Measurements from ENCODE around the gene FAM53A.
A peak's percentile ranks its signal among the peaks of the same experiment; 100 is the strongest.

FAM53A gene

DNA sequence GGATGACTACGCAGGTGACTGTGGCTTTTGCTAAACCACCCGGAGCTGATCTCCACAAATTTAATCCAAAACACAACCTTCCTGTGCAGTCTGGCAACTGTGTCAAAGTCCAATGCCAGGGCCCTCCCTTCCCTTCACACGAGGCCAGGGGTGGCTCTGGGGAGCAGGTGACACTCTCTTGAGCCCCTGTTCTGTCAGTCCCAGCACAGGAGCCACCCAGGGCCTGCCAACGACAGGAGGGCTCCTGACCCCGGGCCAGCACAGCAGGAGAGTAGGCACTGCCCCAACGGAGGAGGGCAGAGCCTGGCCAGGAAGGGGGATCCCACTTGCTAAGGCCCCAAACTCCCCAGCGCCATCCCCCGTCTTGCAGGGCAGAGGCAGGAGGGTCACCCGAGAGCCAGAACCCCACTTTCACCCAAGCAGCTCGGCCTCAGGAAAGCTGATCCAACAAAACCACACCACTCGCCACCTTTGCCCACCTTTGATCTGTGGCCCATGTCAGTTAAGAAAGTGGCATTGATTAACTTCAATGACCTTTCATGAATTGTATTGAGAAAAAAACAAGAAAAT lies 44.7 kb downstream of the FAM53A start:
- TF ChIP-seq, protein P1, sequence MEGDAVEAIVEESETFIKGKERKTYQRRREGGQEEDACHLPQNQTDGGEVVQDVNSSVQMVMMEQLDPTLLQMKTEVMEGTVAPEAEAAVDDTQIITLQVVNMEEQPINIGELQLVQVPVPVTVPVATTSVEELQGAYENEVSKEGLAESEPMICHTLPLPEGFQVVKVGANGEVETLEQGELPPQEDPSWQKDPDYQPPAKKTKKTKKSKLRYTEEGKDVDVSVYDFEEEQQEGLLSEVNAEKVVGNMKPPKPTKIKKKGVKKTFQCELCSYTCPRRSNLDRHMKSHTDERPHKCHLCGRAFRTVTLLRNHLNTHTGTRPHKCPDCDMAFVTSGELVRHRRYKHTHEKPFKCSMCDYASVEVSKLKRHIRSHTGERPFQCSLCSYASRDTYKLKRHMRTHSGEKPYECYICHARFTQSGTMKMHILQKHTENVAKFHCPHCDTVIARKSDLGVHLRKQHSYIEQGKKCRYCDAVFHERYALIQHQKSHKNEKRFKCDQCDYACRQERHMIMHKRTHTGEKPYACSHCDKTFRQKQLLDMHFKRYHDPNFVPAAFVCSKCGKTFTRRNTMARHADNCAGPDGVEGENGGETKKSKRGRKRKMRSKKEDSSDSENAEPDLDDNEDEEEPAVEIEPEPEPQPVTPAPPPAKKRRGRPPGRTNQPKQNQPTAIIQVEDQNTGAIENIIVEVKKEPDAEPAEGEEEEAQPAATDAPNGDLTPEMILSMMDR (IDR thresholded peaks at IDR 0.05; ENCODE audit: poor library complexity, severe bottlenecking) = no peak
- no peaks in the 10 kb centered on the region for H3K4me1 ChIP-seq (ENCODE audit: insufficient read depth, poor library complexity, severe bottlenecking)
- H3K36me3 ChIP-seq (ENCODE audit: low read depth) = no peaks in the 10 kb centered on the region
- H3K4me3 ChIP-seq (ENCODE audit: severe bottlenecking) = no peak overlapping the region
- H3K9me3 ChIP-seq (ENCODE audit: severe bottlenecking) = no peaks in the 10 kb centered on the region
- no peak for ATAC-seq (ENCODE audit: low read depth)
- no peaks in the 10 kb centered on the region for H3K27me3 ChIP-seq (ENCODE audit: insufficient read depth, poor library complexity, severe bottlenecking)
- H3K27ac ChIP-seq (ENCODE audit: poor library complexity, severe bottlenecking) = no peak overlapping the region
- DNase-seq (ENCODE audit: low spot score) = peak; percentile 63

DNA sequence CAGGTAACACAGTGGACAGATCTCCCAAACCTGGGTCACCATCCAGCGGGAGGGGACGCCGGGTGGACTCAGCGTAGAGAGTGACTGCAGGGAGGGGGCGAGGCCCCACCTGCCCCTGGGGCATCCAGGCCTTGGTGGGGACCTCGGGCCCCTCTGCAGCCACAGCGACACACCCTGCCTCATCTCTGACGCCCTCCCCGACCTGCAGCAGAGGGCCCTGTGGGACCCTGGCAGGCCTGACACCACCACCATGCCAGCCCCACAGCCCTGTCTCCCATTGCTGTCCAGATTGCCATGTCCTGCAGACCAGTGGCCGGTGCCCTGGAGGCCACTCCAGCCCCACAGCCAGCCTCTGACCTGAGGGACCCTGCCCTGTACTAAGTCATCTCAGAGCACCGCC lies 45.2 kb downstream of the FAM53A start:
- H3K4me1 ChIP-seq (ENCODE audit: insufficient read depth, poor library complexity, severe bottlenecking) = no peaks in the 10 kb centered on the region
- ATAC-seq (ENCODE audit: low read depth) = no peak

DNA sequence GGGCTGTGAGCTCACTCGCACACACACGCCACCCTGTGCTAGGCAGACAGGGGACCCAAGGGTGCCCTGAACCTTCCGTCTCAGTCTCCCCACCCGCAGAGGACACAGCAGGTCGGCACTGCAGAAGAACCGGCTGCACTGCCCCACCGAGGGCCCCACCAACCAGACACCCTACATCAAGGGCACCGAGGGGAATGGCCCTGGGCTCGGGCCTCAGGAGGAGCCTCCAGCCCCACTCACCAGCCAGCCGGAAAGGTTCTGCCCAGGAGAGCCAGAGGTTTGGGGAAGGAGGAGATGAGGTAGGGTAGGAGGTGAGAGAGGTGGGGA lies 45.9 kb downstream of the FAM53A start:
- TF ChIP-seq, protein P1 (IDR thresholded peaks at IDR 0.05; ENCODE audit: poor library complexity, severe bottlenecking) = no peak
- Histone ChIP-seq H3K27me3 (ENCODE audit: insufficient read depth, poor library complexity, severe bottlenecking) (no peaks in the 10 kb centered on the region), H3K36me3 (ENCODE audit: low read depth) (no peaks in the 10 kb centered on the region), H3K27ac (ENCODE audit: poor library complexity, severe bottlenecking) (no peak overlapping the region), H3K9me3 (ENCODE audit: severe bottlenecking) (no peaks in the 10 kb centered on the region), H3K4me3 (ENCODE audit: severe bottlenecking) (no peak overlapping the region), H3K4me1 (ENCODE audit: insufficient read depth, poor library complexity, severe bottlenecking) (no peaks in the 10 kb centered on the region)
- DNase-seq (ENCODE audit: low spot score) = no peak
- ATAC-seq (ENCODE audit: low read depth) = no peak

More for the DNA sequence above, 45.2 kb downstream of the FAM53A start:
- H3K27ac ChIP-seq (ENCODE audit: poor library complexity, severe bottlenecking) = no peak overlapping the region
- H3K4me3 ChIP-seq (ENCODE audit: severe bottlenecking) = no peak overlapping the region
- no peaks in the 10 kb centered on the region for H3K36me3 ChIP-seq (ENCODE audit: low read depth)
- no peaks in the 10 kb centered on the region for H3K27me3 ChIP-seq (ENCODE audit: insufficient read depth, poor library complexity, severe bottlenecking)
- TF ChIP-seq, protein P1 (IDR thresholded peaks at IDR 0.05; ENCODE audit: poor library complexity, severe bottlenecking) = no peak
- no peak for DNase-seq (ENCODE audit: low spot score)
- no peaks in the 10 kb centered on the region for H3K9me3 ChIP-seq (ENCODE audit: severe bottlenecking)

DNA sequence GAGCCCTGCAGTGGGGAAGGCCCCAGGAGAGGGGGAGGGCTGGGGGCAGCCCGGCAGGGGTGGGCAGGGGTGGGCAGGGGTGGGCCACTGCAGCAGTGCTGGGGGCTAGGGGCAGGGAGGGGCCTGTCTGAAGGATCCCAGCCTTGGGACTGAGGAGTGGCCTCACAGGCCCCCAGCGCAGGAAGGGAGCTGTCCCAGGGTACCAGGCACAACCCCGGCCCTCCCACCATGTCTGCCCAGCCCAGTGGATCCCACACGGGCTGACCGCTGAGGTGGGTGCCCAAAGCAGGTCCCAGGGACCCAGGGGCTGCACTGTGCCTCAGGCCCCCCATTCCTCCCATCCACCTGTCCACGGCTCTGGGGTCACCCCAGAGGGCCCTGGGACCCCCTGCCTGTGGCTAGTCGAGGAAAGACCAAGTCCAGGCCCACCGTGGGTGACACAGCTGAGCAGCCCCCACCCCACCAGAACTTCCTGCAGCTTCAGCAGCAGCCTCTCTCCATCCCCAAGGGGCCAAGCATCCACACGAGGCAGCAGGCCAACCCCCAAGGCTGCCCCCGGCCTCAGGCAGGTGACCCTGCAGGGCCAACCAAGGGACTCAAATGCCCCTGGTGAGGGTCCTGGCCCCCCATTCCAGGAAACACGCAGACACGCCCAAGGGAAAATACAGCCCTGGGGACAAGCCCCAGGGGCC lies 46.4 kb downstream of the FAM53A start:
- no peak overlapping the region for H3K4me3 ChIP-seq (ENCODE audit: severe bottlenecking)
- DNase-seq (ENCODE audit: low spot score) (no peak), ATAC-seq (ENCODE audit: low read depth) (no peak)
- no peaks in the 10 kb centered on the region for H3K27me3 ChIP-seq (ENCODE audit: insufficient read depth, poor library complexity, severe bottlenecking)
- H3K9me3 ChIP-seq (ENCODE audit: severe bottlenecking) = no peaks in the 10 kb centered on the region
- H3K4me1 ChIP-seq (ENCODE audit: insufficient read depth, poor library complexity, severe bottlenecking) = no peaks in the 10 kb centered on the region
- no peaks in the 10 kb centered on the region for H3K36me3 ChIP-seq (ENCODE audit: low read depth)
- H3K27ac ChIP-seq (ENCODE audit: poor library complexity, severe bottlenecking) = no peak overlapping the region
- TF ChIP-seq, protein P1 (IDR thresholded peaks at IDR 0.05; ENCODE audit: poor library complexity, severe bottlenecking) = no peak

Data from RWPE2 (cell line).